Uterus (tissue), 2 donors: ENCODE results near the gene ECI1.
A peak's percentile ranks its signal among the peaks of the same experiment; 100 is the strongest.

Source experiments
- CTCF ChIP-seq, 4 experiments: fragments of 200-600 bp in 2 of 4; fragments of 450-650 bp in 2 of 4; sonication (generic) in 2 of 4; IDR thresholded peaks; one replicate each; pipeline ENCODE4 v1.5.1; 2016 to 2019; ENCODE audit warnings: antibody characterized with exemption in 4 of 4, mild to moderate bottlenecking in 2 of 4, moderate library complexity in 1 of 4
- POLR2A ChIP-seq, 2 donors: fragments of 450-650 bp; IDR thresholded peaks; one replicate each; pipeline ENCODE4 v1.6.1; 2016; ENCODE audit warnings: antibody characterized with exemption in 2 of 2, mild to moderate bottlenecking in 1 of 2, moderate library complexity in 1 of 2

- TF ChIP-seq CTCF (IDR thresholded peaks at IDR 0.05), result peak in 3 of 4 experiments; percentile 39 to 61 (median 40)
- TF ChIP-seq POLR2A (IDR thresholded peaks at IDR 0.05), result no peak
These were observed 56.5 kb downstream of the ECI1 start for GRCh38 chr16:2194852-2195321.
